SU-DHL-6 (cell line): ENCODE results near the gene TNS4.

Source experiments
- EZH2phosphoT487 ChIP-seq: fragments of 200-600 bp; sonication (generic), shearing (Covaris generic); conservative IDR thresholded peaks from 2 replicates; pipeline ENCODE4 v1.6.1; 2018; ENCODE audit warnings: mild to moderate bottlenecking, antibody characterized with exemption, low read length, moderate library complexity, mixed read lengths
- TF ChIP-seq, protein P1 (sequence below): fragments of 200-600 bp; sonication (generic); IDR thresholded peaks from one replicate; pipeline ENCODE4 v1.5.1; 2017; ENCODE audit warnings: antibody characterized with exemption, mild to moderate bottlenecking, low read length, moderate library complexity; ENCODE audit not compliant: insufficient read depth, poor library complexity, severe bottlenecking

DNA sequence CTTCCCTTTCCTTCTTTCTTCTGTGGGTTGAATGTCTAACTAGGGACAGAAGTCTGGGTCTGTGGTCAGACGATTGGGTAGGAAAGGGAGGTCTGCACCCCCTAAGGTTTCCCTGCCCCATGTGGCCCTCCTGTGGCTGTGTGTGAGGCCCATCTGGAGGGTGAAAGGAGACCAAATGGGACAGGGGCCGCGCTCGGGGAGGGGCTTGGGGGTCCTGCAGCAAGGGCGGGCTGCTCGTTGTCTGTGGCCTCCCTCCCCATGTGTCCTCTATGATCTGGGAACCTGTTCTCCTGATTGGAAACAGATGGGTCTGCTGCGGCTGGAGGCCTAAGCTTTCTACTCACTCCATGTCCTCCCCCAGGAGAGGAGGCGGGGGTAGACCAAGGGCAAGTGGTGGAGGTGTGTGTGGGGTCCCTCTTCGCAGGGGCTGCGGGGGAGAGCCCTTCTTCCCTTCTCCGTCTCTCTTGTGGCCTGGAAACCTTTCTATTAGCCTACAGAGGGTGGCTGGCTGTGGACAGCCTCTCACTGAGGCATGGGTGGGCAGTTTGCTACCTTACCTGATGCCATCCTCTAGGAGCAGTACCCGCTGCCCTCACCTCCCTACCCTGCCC lies 39.6 kb downstream of the TNS4 start:
- TF ChIP-seq, protein P1, sequence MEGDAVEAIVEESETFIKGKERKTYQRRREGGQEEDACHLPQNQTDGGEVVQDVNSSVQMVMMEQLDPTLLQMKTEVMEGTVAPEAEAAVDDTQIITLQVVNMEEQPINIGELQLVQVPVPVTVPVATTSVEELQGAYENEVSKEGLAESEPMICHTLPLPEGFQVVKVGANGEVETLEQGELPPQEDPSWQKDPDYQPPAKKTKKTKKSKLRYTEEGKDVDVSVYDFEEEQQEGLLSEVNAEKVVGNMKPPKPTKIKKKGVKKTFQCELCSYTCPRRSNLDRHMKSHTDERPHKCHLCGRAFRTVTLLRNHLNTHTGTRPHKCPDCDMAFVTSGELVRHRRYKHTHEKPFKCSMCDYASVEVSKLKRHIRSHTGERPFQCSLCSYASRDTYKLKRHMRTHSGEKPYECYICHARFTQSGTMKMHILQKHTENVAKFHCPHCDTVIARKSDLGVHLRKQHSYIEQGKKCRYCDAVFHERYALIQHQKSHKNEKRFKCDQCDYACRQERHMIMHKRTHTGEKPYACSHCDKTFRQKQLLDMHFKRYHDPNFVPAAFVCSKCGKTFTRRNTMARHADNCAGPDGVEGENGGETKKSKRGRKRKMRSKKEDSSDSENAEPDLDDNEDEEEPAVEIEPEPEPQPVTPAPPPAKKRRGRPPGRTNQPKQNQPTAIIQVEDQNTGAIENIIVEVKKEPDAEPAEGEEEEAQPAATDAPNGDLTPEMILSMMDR: no peak
- no peak for TF ChIP-seq EZH2phosphoT487
